NCI-H128 (cell line): ENCODE measurements around the gene GIPC2.
"Not testable (repeated sequence)": the region's sequence is repeated elsewhere in the genome, so short reads cannot be mapped to it uniquely, and the experiment has no call there.

Source experiments
- DNase-seq: peaks from one replicate; lab custom pipeline; 2025; ENCODE audit not compliant: unreplicated experiment; lab: John Stamatoyannopoulos, UW

Gene GIPC2

GRCh38 chr1:78036450-78036849, 9.3 kb upstream of the GIPC2 start:
- DNase-seq, result no peak

GRCh38 chr1:78038071-78038470, 7.7 kb upstream of the GIPC2 start:
- DNase-seq, result no peak

GRCh38 chr1:78038491-78038939, 7.3 kb upstream of the GIPC2 start:
- no peak for DNase-seq

- no peak for DNase-seq
Observed at GRCh38 chr1:78040484-78041089, 5.2 kb upstream of the GIPC2 start.

DNA sequence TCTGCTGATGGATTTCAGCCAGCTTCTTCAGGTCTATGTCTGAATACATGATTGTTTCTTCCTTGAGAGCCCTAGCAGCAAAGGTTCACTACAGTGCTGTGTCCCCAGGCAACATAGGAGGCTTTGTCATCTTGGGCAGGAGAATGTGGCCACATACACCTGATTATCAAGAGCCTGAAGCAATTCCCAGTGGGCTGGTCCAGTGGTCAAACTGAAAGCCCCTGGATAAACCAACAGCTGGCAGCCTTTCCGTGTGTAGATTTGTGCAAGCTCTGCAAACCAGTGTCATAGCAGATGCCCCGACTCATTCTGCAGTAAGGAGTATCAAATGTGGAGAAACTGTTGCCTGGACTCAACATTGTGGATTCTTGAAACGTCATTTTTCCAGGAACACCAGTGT, 2.3 kb upstream of the GIPC2 start:
- no peak for DNase-seq

GRCh38 chr1:78044796-78045562, 787 bp upstream of the GIPC2 start:
- no peak for DNase-seq

DNA sequence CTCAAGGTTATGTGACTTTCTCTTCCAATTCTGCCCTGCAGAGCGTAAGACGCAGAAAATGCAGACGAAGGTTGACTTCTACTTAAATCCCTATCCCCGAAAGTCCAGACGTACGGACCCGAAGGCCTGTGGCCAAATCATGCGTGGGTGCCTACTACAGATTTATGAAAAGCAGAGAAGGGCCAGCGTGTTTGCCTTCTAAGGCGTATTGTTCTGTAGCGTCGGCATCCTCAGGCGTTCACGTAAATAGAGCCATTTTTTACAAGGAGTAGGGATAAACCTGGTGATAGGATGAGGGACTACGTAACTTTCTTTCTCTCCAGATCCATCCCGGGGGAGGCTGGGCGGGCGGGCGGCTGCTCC, 222 bp upstream of the GIPC2 start:
- DNase-seq, result no peak

DNA sequence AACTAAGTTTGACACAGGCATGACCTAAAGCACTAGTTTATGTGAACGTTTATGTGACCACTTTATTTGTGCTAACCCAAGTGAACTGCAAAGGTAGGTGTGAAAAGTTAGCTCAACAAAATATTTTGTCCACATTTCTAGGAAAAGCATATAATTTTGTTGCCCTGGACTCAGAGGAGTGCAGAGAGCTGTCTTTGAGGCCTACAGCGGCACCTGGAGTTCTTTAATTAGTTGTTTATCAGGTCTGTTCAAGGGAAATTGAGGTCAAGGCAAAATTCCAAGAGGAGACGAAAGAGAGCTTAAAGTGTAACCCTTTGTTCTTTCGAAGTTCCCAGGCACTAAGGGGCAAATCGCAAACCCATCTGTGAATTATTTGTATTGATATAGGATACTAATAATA, 1.3 kb downstream of the GIPC2 start:
- no peak for DNase-seq

GRCh38 chr1:78047631-78048030, 1.9 kb downstream of the GIPC2 start:
- no peak for DNase-seq

DNA sequence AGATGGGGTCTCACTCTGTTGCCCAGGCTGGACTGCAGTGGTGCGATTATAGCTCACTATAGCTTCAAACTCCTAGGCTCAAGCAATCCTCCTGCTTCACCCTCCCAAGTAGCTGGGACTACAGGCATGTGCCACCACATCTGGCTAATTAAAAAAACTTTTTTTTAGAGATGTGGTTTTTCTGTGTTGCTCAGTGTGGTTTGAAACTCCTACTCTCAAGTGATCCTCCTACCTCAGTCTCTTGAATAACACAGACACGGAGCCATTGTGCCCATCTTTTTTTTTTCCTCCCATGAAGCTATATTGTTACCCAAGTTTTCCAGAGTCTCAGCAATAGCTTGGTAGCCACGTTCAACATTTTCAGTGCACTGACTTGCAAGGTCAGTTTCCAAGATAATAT, 2.7 kb downstream of the GIPC2 start:
- no peak for DNase-seq

DNA sequence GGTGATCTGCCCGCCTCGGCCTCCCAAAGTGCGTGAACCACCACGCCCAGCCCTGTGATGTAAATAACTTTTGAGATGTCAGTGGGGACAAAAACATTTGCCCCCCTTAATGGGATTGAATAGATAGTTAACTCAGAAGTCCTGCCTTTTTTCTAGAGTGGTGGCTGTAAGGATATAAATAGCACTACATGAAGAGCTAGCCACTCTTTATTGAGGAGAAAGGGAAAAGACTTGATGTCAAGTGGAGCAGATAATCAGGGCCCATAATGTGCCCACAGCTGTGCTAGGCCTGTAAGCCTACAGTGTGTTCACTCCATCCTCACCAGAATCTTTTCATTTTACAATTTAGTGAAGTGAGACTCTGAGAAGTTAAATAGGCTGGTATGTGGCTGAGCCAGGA, 3.6 kb downstream of the GIPC2 start:
- no peak for DNase-seq

- DNase-seq, result no peak
Observed at GRCh38 chr1:78051005-78051404, 5.2 kb downstream of the GIPC2 start.

DNA sequence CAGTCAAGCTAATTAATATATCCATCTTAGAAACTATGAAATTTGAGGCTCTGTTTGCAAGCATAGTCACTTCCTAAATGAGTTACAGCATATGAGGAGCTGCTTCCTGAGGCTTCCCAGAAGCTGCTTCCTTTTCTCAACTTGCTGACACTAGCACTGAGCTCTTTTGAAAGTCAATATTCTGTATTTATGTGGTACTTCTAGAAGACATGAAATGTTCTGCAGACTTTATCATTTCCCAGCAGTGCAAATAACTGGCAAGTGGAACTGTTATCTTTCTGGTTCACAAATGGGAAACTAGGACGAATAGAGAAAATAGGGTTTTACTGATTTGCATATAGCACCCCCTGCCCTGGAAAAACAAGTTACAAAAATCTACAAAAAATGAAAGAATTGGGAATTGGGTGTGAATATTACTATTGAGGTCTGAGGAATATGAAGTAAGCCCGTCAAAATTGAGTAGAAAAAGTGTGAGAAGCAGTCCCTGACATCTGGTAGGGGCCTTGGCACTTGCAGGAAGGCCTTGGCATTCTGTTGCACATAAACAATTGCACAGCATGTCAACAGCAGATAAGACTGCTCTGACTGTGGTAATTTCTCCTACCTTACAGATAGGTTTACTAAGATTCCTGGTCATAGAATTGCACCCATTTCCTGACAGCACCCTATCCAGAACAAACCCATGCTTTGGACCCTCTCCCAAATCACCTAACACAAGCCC, 7.1 kb downstream of the GIPC2 start:
- no peak for DNase-seq

- no peak for DNase-seq
Observed at GRCh38 chr1:78053498-78053897, 7.7 kb downstream of the GIPC2 start.

- DNase-seq, result no peak
Observed at GRCh38 chr1:78054559-78054958, 8.8 kb downstream of the GIPC2 start.

DNA sequence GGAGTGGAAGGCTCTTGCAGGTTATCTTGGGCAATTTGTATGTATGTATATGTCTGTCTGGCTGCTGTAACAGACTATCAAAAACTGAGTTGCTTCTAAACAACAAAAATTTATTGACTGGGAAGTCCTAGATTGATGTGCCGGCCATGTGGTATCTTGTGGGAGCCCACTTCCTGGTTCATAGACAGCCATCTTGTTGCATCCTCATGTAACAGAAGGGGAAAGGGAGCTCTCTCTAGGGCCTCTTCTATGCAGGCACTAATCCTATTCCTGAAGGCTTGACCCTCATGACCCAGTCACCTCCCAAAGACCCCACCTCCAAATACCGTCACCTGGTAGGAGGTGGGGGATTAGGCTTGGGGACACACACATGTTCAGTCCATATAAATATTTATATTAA, 9.2 kb downstream of the GIPC2 start:
- DNase-seq, result no peak

DNA sequence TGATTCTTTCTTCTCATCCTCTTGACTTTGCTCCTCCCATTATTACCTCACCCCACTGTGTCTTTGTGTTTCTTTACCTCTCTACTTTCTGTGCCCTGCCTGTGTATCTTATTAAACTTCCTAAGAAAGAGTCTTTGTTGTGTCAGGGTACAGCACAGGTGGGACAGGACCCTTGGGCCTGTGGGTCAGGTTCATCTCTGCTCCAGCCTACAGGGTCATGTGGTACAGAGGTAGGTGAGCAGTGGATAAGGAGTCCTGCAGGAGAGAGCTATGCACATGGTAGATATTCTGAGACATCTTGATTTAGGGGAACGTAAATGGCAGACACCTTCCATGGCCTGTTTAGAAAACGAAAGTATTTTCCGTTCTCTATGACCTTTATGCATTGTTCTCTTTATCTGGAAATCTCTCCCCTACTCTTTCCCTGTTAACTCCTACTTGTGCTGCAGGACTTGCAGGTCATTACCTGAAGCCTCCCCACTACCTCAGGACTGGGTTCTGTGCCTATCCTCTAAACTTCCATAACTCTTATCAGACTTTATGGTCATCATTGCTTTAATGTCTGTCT, 9.9 kb downstream of the GIPC2 start:
- no peak for DNase-seq

- no peak for DNase-seq
Observed at GRCh38 chr1:78058670-78059069, 12.9 kb downstream of the GIPC2 start.

GRCh38 chr1:78060857-78061563, 15.2 kb downstream of the GIPC2 start:
- DNase-seq, result no peak

GRCh38 chr1:78061825-78062523, 16.2 kb downstream of the GIPC2 start:
- no peak for DNase-seq

DNA sequence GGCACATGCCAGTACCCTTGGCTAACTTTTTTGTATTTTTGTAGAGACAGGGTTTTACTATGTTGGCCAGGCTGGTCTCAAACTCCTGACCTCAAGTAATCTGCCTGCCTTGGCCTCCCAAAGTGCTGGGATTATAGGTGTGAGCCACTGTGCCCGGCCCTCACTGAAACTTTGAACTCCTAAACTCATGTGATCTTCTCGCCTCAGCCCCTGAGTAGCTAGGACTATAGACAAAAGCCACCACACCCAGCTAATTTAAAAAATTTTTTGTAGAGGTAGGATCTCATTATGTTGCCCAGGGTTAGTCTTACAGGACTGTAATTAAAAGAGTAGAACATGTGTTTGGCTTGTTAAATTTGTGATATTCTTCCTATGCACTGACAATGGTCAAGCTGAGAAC, 19.1 kb downstream of the GIPC2 start:
- not testable (repeated sequence) for DNase-seq
